Globus pallidus (tissue), 1 donor: ENCODE results near the gene ISG15.

Experiments
- DNase-seq: peaks from one replicate; pipeline ENCODE4 v3.0.0-alpha.2; 2015; ENCODE audit warnings: low spot score

Gene ISG15

GRCh38 chr1:1013105-1013921 is at the start of gene ISG15:
Gene ISG15 (plus strand): TSS chr1:1013497. CDS start chr1:1013574, 77 bp downstream.
- peak; percentile 71 for DNase-seq

- DNase-seq, result no peak
These were observed 49.4 kb upstream of the ISG15 start for GRCh38 chr1:963746-964525.

GRCh38 chr1:964691-965525 is 48.4 kb upstream of the ISG15 start:
- DNase-seq, result no peak

- DNase-seq, result no peak
These were observed 47.7 kb upstream of the ISG15 start for GRCh38 chr1:965526-966134.

GRCh38 chr1:966135-966703 is 47.1 kb upstream of the ISG15 start, which contains the start of gene PLEKHN1:
Gene PLEKHN1 (plus strand): TSS chr1:966482. CDS start chr1:966532, 50 bp downstream.
- DNase-seq, result no peak

- no peak for DNase-seq
These were observed 46.5 kb upstream of the ISG15 start for GRCh38 chr1:966704-967300.

- no peak for DNase-seq
These were observed 45.6 kb upstream of the ISG15 start for GRCh38 chr1:967466-968343.

- no peak for DNase-seq
These were observed 43.9 kb upstream of the ISG15 start for GRCh38 chr1:969260-969855.

- DNase-seq, result no peak
These were observed 42.9 kb upstream of the ISG15 start for GRCh38 chr1:970242-970972.

GRCh38 chr1:970973-971730 is 42.1 kb upstream of the ISG15 start:
- DNase-seq, result no peak

- no peak for DNase-seq
These were observed 41.4 kb upstream of the ISG15 start for GRCh38 chr1:971751-972506.

GRCh38 chr1:972726-973458 is 40.4 kb upstream of the ISG15 start:
- DNase-seq, result no peak

GRCh38 chr1:973459-974292 is 39.6 kb upstream of the ISG15 start:
- DNase-seq, result no peak

- DNase-seq, result no peak
These were observed 39.0 kb upstream of the ISG15 start for GRCh38 chr1:974293-974640.

GRCh38 chr1:974687-975328 is 38.5 kb upstream of the ISG15 start:
- DNase-seq, result no peak
